GM18868 (cell line): ENCODE data around the gene SLC2A8.

Source experiments
- ATAC-seq: cut with Tn5 transposase; IDR thresholded peaks from one replicate; pipeline ENCODE4 v1.9.1; 2021; ENCODE audit warnings: mild to moderate bottlenecking, moderate library complexity; ENCODE audit not compliant: unreplicated experiment

The SLC2A8 gene

GRCh38 chr9:127370672-127371648 lies 26.0 kb upstream of the SLC2A8 start:
- ATAC-seq: no peak

- ATAC-seq: no peak
Observed at GRCh38 chr9:127380479-127380878, 16.5 kb upstream of the SLC2A8 start.

GRCh38 chr9:127382541-127382940 lies 14.4 kb upstream of the SLC2A8 start:
- ATAC-seq: no peak

GRCh38 chr9:127384016-127384730 lies 12.8 kb upstream of the SLC2A8 start:
- no peak for ATAC-seq

GRCh38 chr9:127384901-127385300 lies 12.1 kb upstream of the SLC2A8 start:
- ATAC-seq: no peak

GRCh38 chr9:127386249-127386648 lies 10.7 kb upstream of the SLC2A8 start:
- ATAC-seq: no peak

- no peak for ATAC-seq
Observed at GRCh38 chr9:127386981-127387380, 10.0 kb upstream of the SLC2A8 start.

- peak; percentile 90 for ATAC-seq
Observed at GRCh38 chr9:127388037-127388855, 8.7 kb upstream of the SLC2A8 start.

GRCh38 chr9:127388856-127389238 lies 8.1 kb upstream of the SLC2A8 start:
- no peak for ATAC-seq

- ATAC-seq: no peak
Observed at GRCh38 chr9:127389381-127390247, 7.4 kb upstream of the SLC2A8 start.

GRCh38 chr9:127390248-127390545 lies 6.8 kb upstream of the SLC2A8 start:
- no peak for ATAC-seq

GRCh38 chr9:127390563-127390962 lies 6.4 kb upstream of the SLC2A8 start:
- no peak for ATAC-seq

GRCh38 chr9:127392166-127392565 lies 4.8 kb upstream of the SLC2A8 start:
- ATAC-seq: no peak

GRCh38 chr9:127392976-127393375 lies 4.0 kb upstream of the SLC2A8 start:
- ATAC-seq: no peak

- ATAC-seq: no peak
Observed at GRCh38 chr9:127393645-127394044, 3.3 kb upstream of the SLC2A8 start.

GRCh38 chr9:127395497-127396252 lies 1.3 kb upstream of the SLC2A8 start:
- no peak for ATAC-seq

GRCh38 chr9:127396253-127396807 lies 639 bp upstream of the SLC2A8 start:
- no peak for ATAC-seq

- no peak for ATAC-seq
Observed at GRCh38 chr9:127397646-127398274, 791 bp downstream of the SLC2A8 start.

- no peak for ATAC-seq
Observed at GRCh38 chr9:127398275-127398647, 1.3 kb downstream of the SLC2A8 start.
